ENCODE measurements around the gene EEF1G.

The EEF1G gene

GRCh38 chr11:62610814-62611704 lies 37.4 kb upstream of the EEF1G start:
- Histone ChIP-seq H3K79me1 (replicated peaks; ENCODE audit: low read length, poor library complexity, severe bottlenecking) (peaks cover 24% of the 10 kb centered on the region), H2BK5ac (ENCODE audit: low read depth, low read length, poor library complexity, severe bottlenecking) (no peak overlapping the region), H4K8ac (ENCODE audit: low read length) (peak overlapping the region; percentile 73), H2BK120ac (ENCODE audit: low read depth, low read length) (no peak overlapping the region), H2AK5ac (ENCODE audit: low read length, severe bottlenecking) (no peak overlapping the region), H3K9me3 (ENCODE audit: control insufficient read depth, low read length) (no peaks in the 10 kb centered on the region), H3K4me2 (ENCODE audit: low read length, poor library complexity, severe bottlenecking) (peak overlapping the region; percentile 84), H2BK15ac (ENCODE audit: low read depth, poor library complexity, severe bottlenecking) (no peak overlapping the region), H3K4ac (ENCODE audit: low read depth in 1 of 2, low read length in 2 of 2) (peak overlapping the region; percentile 52 to 55), H3K27ac (ENCODE audit: low read length, poor library complexity, severe bottlenecking) (peak overlapping the region; percentile 60), H4K91ac (ENCODE audit: low read length) (peak overlapping the region; percentile 53), H2BK12ac (ENCODE audit: low read length in 2 of 2) (peak overlapping the region in 1 of 2 experiments; percentile 78), H3K18ac (ENCODE audit: low read depth in 1 of 2, low read length in 2 of 2) (peak overlapping the region; percentile 16 to 81), H2AFZ (ENCODE audit: low read depth, low read length) (no peak overlapping the region), H3K14ac (ENCODE audit: low read length in 2 of 2) (peak overlapping the region in 1 of 2 experiments; percentile 71), H3K4me3 (ENCODE audit: insufficient read depth in 1 of 2, low read depth in 1 of 2, low read length in 2 of 2) (peak overlapping the region; percentile 69 to 85), H3K23ac (ENCODE audit: low read length in 2 of 2) (no peak overlapping the region), H3K9ac (ENCODE audit: low read length) (peak overlapping the region; percentile 93), H3K27me3 (ENCODE audit: control insufficient read depth in 1 of 2, insufficient read depth in 1 of 2, low read length in 2 of 2) (no peaks in the 10 kb centered on the region), H3K36me3 (ENCODE audit: control insufficient read depth in 1 of 2, insufficient read depth in 2 of 2, low read depth in 1 of 2, low read length in 2 of 2) (peaks cover 54 to 57% of the 10 kb centered on the region in 2 experiments), H3K4me1 (ENCODE audit: control insufficient read depth, insufficient read depth, low read depth, low read length) (peaks cover 22% of the 10 kb centered on the region)
- DNase-seq, result no peak
- WGBS, result 73% methylated on average over 17 of the region's 28 CpGs

GRCh38 chr11:62610403-62610802 lies 36.7 kb upstream of the EEF1G start:
- H3K4me3 ChIP-seq (ENCODE audit: insufficient read depth in 1 of 2, low read depth in 1 of 2, low read length in 2 of 2), result no peak overlapping the region
- peaks cover 25% of the 10 kb centered on the region for H3K79me1 ChIP-seq (replicated peaks; ENCODE audit: low read length, poor library complexity, severe bottlenecking)
- no peaks in the 10 kb centered on the region for H3K9me3 ChIP-seq (ENCODE audit: control insufficient read depth, low read length)
- peaks cover 22% of the 10 kb centered on the region for H3K4me1 ChIP-seq (ENCODE audit: control insufficient read depth, insufficient read depth, low read depth, low read length)
- H3K4ac ChIP-seq (ENCODE audit: low read depth in 1 of 2, low read length in 2 of 2), result no peak overlapping the region
- no peak overlapping the region for H4K8ac ChIP-seq (ENCODE audit: low read length)
- H2BK5ac ChIP-seq (ENCODE audit: low read depth, low read length, poor library complexity, severe bottlenecking), result no peak overlapping the region
- H3K9ac ChIP-seq (ENCODE audit: low read length), result peak overlapping the region; percentile 2
- no peak overlapping the region for H2AK5ac ChIP-seq (ENCODE audit: low read length, severe bottlenecking)
- no peak overlapping the region for H3K4me2 ChIP-seq (ENCODE audit: low read length, poor library complexity, severe bottlenecking)
- no peak for DNase-seq
- H3K23ac ChIP-seq (ENCODE audit: low read length in 2 of 2), result no peak overlapping the region
- no peak overlapping the region for H4K91ac ChIP-seq (ENCODE audit: low read length)
- no peak overlapping the region for H3K18ac ChIP-seq (ENCODE audit: low read depth in 1 of 2, low read length in 2 of 2)
- H3K27ac ChIP-seq (ENCODE audit: low read length, poor library complexity, severe bottlenecking), result no peak overlapping the region
- no peak overlapping the region for H3K14ac ChIP-seq (ENCODE audit: low read length in 2 of 2)
- H2BK15ac ChIP-seq (ENCODE audit: low read depth, poor library complexity, severe bottlenecking), result no peak overlapping the region
- H3K27me3 ChIP-seq (ENCODE audit: control insufficient read depth in 1 of 2, insufficient read depth in 1 of 2, low read length in 2 of 2), result no peaks in the 10 kb centered on the region
- no peak overlapping the region for H2BK120ac ChIP-seq (ENCODE audit: low read depth, low read length)
- peak overlapping the region in 1 of 2 experiments; percentile 49 for H2BK12ac ChIP-seq (ENCODE audit: low read length in 2 of 2)
- WGBS, result 99% methylated on average over 5 of the region's 6 CpGs
- H2AFZ ChIP-seq (ENCODE audit: low read depth, low read length), result no peak overlapping the region
- peaks cover 54 to 60% of the 10 kb centered on the region in 2 experiments for H3K36me3 ChIP-seq (ENCODE audit: control insufficient read depth in 1 of 2, insufficient read depth in 2 of 2, low read depth in 1 of 2, low read length in 2 of 2)

GRCh38 chr11:62608776-62609175 lies 35.1 kb upstream of the EEF1G start:
- Histone ChIP-seq H3K4me2 (ENCODE audit: low read length, poor library complexity, severe bottlenecking) (no peak overlapping the region), H3K4ac (ENCODE audit: low read depth in 1 of 2, low read length in 2 of 2) (no peak overlapping the region), H2BK12ac (ENCODE audit: low read length in 2 of 2) (no peak overlapping the region), H3K79me1 (replicated peaks; ENCODE audit: low read length, poor library complexity, severe bottlenecking) (peaks cover 25% of the 10 kb centered on the region), H4K8ac (ENCODE audit: low read length) (no peak overlapping the region), H2AFZ (ENCODE audit: low read depth, low read length) (no peak overlapping the region), H3K23ac (ENCODE audit: low read length in 2 of 2) (no peak overlapping the region), H3K4me3 (ENCODE audit: insufficient read depth in 1 of 2, low read depth in 1 of 2, low read length in 2 of 2) (no peak overlapping the region), H3K27me3 (ENCODE audit: control insufficient read depth in 1 of 2, insufficient read depth in 1 of 2, low read length in 2 of 2) (no peaks in the 10 kb centered on the region), H3K4me1 (ENCODE audit: control insufficient read depth, insufficient read depth, low read depth, low read length) (peaks cover 19% of the 10 kb centered on the region), H2AK5ac (ENCODE audit: low read length, severe bottlenecking) (no peak overlapping the region), H3K9ac (ENCODE audit: low read length) (no peak overlapping the region), H3K14ac (ENCODE audit: low read length in 2 of 2) (no peak overlapping the region), H2BK15ac (ENCODE audit: low read depth, poor library complexity, severe bottlenecking) (no peak overlapping the region), H4K91ac (ENCODE audit: low read length) (no peak overlapping the region), H2BK5ac (ENCODE audit: low read depth, low read length, poor library complexity, severe bottlenecking) (no peak overlapping the region), H3K9me3 (ENCODE audit: control insufficient read depth, low read length) (no peaks in the 10 kb centered on the region), H2BK120ac (ENCODE audit: low read depth, low read length) (no peak overlapping the region), H3K18ac (ENCODE audit: low read depth in 1 of 2, low read length in 2 of 2) (no peak overlapping the region), H3K36me3 (ENCODE audit: control insufficient read depth in 1 of 2, insufficient read depth in 2 of 2, low read depth in 1 of 2, low read length in 2 of 2) (peaks cover 51 to 66% of the 10 kb centered on the region in 2 experiments), H3K27ac (ENCODE audit: low read length, poor library complexity, severe bottlenecking) (no peak overlapping the region)
- no peak for DNase-seq
- 97% methylated on average over 12 of the region's 12 CpGs for WGBS

- no peak for DNase-seq
- no peak overlapping the region for H3K4ac ChIP-seq (ENCODE audit: low read depth in 1 of 2, low read length in 2 of 2)
- no peaks in the 10 kb centered on the region for H3K9me3 ChIP-seq (ENCODE audit: control insufficient read depth, low read length)
- H2AK5ac ChIP-seq (ENCODE audit: low read length, severe bottlenecking), result no peak overlapping the region
- H2BK12ac ChIP-seq (ENCODE audit: low read length in 2 of 2), result no peak overlapping the region
- H3K4me3 ChIP-seq (ENCODE audit: insufficient read depth in 1 of 2, low read depth in 1 of 2, low read length in 2 of 2), result no peak overlapping the region
- peaks cover 25% of the 10 kb centered on the region for H3K79me1 ChIP-seq (replicated peaks; ENCODE audit: low read length, poor library complexity, severe bottlenecking)
- no peak overlapping the region for H3K18ac ChIP-seq (ENCODE audit: low read depth in 1 of 2, low read length in 2 of 2)
- no peak overlapping the region for H3K23ac ChIP-seq (ENCODE audit: low read length in 2 of 2)
- H3K27me3 ChIP-seq (ENCODE audit: control insufficient read depth in 1 of 2, insufficient read depth in 1 of 2, low read length in 2 of 2), result no peaks in the 10 kb centered on the region
- no peak overlapping the region for H2AFZ ChIP-seq (ENCODE audit: low read depth, low read length)
- H4K91ac ChIP-seq (ENCODE audit: low read length), result no peak overlapping the region
- no peak overlapping the region for H2BK5ac ChIP-seq (ENCODE audit: low read depth, low read length, poor library complexity, severe bottlenecking)
- no peak overlapping the region for H4K8ac ChIP-seq (ENCODE audit: low read length)
- WGBS, result 76% methylated on average over 4 of the region's 4 CpGs
- H3K4me1 ChIP-seq (ENCODE audit: control insufficient read depth, insufficient read depth, low read depth, low read length), result peaks cover 13% of the 10 kb centered on the region
- H3K9ac ChIP-seq (ENCODE audit: low read length), result no peak overlapping the region
- H3K4me2 ChIP-seq (ENCODE audit: low read length, poor library complexity, severe bottlenecking), result no peak overlapping the region
- no peak overlapping the region for H2BK15ac ChIP-seq (ENCODE audit: low read depth, poor library complexity, severe bottlenecking)
- no peak overlapping the region for H3K27ac ChIP-seq (ENCODE audit: low read length, poor library complexity, severe bottlenecking)
- peaks cover 59 to 70% of the 10 kb centered on the region in 2 experiments for H3K36me3 ChIP-seq (ENCODE audit: control insufficient read depth in 1 of 2, insufficient read depth in 2 of 2, low read depth in 1 of 2, low read length in 2 of 2)
- H2BK120ac ChIP-seq (ENCODE audit: low read depth, low read length), result no peak overlapping the region
- H3K14ac ChIP-seq (ENCODE audit: low read length in 2 of 2), result no peak overlapping the region
These were observed 34.0 kb upstream of the EEF1G start for GRCh38 chr11:62607714-62608113.

All from mesenchymal stem cell (in vitro differentiated cells and primary cell).